GM21360 (cell line): ENCODE data around the gene TANC1.

Experiments used
- ATAC-seq: cut with Tn5 transposase; IDR thresholded peaks from one replicate; pipeline ENCODE4 v1.9.1; 2021; ENCODE audit warnings: mild to moderate bottlenecking, moderate library complexity; ENCODE audit not compliant: unreplicated experiment

Gene TANC1

DNA sequence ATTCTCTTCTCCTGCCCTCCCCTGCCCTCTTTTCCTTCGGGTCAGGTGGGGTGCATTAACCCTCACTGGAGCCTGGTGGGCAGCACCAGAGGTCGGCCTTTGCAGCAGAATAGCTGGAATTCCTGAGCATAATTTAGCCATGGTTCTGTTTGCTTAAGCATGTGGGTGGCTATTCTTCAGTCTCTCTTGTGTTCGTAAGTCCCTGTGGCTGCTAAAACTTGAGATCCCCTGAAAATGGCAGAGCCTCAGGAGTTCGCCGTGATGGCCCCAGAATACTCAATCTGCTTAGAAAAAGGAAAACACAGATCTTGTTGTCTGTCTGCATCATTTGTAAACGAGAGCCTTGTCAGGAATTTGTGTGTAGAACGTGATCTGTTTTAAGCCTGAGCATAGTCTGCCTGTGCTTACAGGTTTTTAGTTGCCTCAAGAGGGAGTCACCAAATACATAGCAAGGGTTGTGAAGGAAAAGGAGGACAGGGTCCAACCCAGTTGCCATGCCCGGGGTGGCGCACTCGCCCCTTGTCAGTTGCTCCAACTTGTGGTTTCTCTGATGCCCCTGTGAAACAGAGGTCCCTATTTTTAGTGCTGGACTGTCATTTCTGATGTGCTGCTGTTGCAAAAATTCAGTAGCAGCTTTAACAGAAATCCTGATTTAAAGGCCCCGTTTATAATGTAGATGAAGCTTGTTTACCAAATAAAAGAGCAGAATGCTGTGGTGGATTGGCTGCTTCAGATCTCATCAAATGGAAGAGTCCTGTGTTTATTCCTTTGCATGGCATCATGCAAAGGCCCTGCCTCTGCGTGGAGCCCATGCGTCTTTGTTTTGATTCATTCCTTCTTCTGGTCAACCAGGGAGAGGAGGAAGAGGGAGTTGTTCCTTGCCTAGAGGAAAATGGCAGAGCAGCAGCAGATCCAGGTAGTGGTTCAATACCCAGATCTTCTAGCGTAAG lies 243.3 kb downstream of the TANC1 start:
- ATAC-seq, result no peak

DNA sequence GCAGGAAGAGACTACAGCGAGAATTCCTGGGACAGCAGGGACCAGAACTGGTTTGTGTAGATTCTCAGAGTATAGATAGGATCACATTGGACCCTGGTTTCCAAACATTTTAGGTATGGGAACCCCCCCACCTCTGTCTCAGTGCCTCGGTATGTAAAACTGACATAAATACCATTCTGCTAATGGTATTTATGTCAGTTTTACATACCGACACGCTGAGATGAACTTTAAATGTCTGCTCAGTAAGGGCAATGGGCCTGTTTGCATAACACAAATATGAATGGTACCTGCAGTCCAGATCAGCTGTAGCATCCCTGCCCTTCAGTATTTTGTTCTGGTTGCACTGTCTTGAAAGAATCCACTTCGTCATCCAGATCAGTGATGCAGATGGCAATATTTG lies 244.9 kb downstream of the TANC1 start:
- ATAC-seq, result no peak

GRCh38 chr2:159214325-159214865 lies 246.0 kb downstream of the TANC1 start:
- ATAC-seq, result no peak

GRCh38 chr2:159215116-159215515 lies 246.7 kb downstream of the TANC1 start:
- ATAC-seq, result no peak

GRCh38 chr2:159217676-159218075 lies 249.2 kb downstream of the TANC1 start:
- no peak for ATAC-seq

DNA sequence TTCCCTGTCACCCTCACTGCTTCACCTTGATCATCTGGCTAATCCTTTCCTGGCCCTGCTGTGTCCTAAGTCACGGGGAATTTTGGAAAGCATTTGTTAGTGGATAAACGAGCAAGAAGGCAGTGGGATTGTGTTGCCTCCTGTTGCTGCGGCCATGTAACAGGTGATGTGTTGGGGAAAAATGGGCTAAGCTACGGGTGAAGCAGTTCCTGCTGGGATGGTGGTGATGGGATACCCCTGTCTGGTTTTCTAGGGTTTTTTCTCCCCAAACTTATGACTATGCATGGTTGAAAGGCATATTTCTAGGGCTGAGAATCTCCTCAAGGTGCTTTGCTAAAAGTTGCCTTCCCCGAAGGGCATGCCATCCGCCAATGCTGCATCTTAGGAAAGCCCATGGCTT lies 249.9 kb downstream of the TANC1 start:
- ATAC-seq, result no peak

GRCh38 chr2:159219394-159219998 lies 251.1 kb downstream of the TANC1 start:
- no peak for ATAC-seq

DNA sequence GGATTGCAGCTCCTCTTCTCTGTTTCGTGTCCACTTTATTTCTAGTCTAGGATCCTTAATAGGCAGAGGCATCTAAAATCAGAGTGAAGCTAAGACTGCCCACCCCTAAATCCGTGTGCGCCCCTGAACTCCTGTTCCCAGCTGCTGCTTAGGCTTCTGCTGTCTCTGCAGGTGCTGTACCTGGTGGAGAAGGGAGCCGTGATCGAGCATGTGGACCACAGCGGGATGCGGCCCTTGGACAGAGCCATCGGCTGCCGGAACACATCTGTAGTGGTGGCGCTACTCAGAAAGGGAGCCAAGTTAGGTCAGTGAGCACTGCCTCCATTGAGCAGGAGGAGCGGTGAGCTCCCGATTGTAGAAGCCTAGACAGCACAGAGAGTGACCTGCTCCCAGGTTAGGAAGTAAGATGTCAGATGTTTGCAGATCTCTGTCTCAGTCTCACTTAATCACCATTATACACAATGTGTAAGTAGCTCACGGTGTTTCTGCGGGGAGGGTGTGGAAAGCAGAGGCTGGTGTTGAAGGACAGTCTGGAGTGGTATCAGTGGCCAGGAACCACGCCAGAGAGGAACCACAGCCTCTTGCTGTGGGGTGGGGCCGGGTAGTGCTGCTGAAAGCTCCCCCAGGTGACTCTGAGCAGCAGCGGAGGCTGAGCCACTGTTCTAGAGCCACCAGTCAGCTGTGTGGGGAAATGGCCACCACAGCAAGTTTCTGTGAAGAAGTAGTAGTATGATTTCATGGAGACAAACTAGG lies 255.8 kb downstream of the TANC1 start:
- no peak for ATAC-seq

GRCh38 chr2:159225025-159226016 lies 256.9 kb downstream of the TANC1 start:
- no peak for ATAC-seq

DNA sequence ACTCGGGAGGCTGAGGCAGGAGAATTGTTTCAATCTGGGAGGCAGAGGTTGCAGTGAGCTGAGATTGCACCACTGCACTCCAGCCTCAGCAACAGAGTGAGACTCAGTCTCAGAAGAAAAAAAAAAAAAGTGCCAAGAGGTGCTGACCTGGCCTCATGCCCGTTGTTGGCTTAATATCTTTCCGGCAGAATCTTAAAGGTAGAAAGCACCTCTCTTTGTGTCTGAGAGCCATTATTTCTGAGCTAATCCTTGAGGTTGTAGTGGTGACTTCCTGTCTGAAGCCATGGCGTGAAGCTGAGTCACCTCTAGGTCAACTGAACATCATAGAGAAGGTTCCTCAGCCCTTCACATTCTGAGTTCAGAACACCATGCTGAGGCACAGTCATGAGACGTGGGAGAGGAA lies 257.6 kb downstream of the TANC1 start:
- ATAC-seq, result no peak

DNA sequence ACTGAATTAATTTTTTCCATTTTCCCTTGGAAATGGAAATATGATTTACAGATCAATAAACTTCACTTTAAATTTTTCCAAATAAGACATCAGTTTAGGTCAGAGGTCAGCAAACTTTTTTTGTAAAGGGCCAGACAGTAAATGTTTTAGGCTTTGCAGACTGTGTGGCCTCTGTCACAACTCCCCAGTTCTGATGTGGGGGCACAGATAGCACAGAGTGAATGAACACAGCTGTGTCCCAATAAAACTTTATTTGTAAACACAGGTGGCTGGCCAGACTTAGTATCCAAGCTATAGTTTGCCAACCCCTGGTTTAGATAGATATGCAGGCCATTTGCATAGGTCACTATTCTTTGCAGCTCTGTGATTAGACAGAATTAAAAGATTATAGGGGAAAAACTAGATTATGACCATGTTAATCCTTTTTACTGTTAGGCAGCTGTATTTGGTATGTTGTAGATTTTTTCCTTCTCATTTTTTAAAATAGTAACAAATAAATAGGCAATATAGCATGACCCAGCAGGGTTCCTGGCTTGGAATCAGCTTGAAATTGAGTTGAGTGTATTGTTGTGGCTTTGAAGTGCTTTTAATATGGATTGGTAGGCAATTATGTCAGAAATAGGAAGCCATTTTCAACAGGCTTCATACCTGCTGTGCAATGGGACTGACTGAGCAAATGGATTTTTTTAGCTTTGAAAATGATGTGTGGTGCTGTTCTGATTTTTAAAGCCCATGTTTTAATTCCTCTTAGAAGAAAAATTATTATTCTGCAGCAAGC lies 258.4 kb downstream of the TANC1 start:
- ATAC-seq, result no peak

DNA sequence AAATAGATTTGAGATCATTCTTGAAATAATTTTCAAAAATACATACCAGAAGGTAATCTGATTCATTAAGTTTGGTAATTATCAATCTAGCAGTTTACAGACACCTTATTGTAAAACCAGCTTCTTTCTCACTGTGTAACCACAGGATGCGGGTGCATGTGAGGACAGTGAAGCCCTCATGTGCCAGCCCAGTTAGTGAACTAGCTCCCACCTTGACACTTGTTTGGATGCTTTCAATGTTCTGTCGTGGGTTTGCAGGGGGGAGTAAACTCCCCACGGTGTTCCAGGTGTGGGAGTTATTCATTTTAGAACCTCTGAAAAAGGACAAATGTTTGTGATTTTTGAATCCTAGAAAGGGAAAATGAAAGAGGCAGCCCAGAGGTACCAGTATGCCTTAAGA lies 259.0 kb downstream of the TANC1 start:
- no peak for ATAC-seq

- no peak for ATAC-seq
Observed at GRCh38 chr2:159228081-159228581, 259.7 kb downstream of the TANC1 start.

- ATAC-seq, result no peak
Observed at GRCh38 chr2:159229476-159230144, 261.2 kb downstream of the TANC1 start.

- ATAC-seq, result no peak
Observed at GRCh38 chr2:159230145-159230877, 261.9 kb downstream of the TANC1 start.

GRCh38 chr2:159232456-159233170 lies 264.2 kb downstream of the TANC1 start:
- ATAC-seq, result no peak

GRCh38 chr2:159234868-159235267 lies 266.4 kb downstream of the TANC1 start:
- ATAC-seq, result no peak
